ENCODE results near the gene DYNC2I2. TPM values are rescaled to one million over a fixed set of nuclear protein-coding genes. Genes with fewer than 3 reads are reported as not detected.

The DYNC2I2 gene
- total RNA-seq, 4 donors from 2014 or later = 39.7 to 65.9 (median 54.4) TPM

DNA sequence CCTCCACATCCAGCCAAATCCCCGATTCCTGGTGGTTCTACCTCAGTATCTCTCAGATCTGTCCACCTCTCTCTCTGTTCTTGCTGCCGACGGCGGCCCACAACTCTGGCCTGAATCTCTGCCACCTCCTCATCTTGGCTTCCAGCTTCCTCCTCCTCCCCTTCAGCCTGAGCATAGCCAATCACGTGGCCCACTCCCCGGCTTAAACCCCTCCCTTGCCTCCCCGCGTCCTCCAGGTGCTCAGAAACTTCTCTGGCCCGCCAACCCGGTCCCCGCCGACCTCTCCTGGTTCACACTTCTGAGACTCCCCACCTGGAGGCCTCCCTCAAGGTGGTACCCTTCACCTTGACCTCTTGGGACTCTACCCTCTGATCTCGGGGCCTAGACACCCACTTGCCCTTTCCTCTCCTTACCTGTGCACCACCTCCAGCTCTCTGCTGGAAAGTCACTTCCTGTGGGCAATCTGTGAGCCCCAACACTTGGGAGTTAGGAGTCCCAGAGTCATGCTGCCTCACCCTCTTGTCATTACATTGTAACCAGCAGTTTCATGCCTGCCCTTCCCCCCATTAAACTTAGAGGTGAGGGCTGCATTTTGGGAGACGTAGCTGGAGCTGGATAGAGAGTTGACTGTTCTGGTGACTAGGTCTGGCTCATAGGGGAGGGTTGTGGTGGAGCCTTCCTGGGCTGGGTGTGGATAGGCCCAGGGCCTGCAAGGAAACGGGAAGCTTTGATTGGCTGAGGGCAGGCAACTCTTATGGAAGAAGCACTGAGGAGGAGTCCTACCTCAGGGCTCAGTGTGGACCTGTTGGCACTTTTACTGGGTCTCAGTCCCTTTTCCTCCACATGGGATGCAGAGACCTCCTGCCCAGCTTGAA lies 27.9 kb upstream of the DYNC2I2 start:
- H3K9me3 ChIP-seq = no peaks in the 10 kb centered on the region
- peaks cover 33 to 65% (median 38%) of the 10 kb centered on the region in 3 donors for H3K4me1 ChIP-seq
- TF ChIP-seq, protein P1, sequence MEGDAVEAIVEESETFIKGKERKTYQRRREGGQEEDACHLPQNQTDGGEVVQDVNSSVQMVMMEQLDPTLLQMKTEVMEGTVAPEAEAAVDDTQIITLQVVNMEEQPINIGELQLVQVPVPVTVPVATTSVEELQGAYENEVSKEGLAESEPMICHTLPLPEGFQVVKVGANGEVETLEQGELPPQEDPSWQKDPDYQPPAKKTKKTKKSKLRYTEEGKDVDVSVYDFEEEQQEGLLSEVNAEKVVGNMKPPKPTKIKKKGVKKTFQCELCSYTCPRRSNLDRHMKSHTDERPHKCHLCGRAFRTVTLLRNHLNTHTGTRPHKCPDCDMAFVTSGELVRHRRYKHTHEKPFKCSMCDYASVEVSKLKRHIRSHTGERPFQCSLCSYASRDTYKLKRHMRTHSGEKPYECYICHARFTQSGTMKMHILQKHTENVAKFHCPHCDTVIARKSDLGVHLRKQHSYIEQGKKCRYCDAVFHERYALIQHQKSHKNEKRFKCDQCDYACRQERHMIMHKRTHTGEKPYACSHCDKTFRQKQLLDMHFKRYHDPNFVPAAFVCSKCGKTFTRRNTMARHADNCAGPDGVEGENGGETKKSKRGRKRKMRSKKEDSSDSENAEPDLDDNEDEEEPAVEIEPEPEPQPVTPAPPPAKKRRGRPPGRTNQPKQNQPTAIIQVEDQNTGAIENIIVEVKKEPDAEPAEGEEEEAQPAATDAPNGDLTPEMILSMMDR (IDR thresholded peaks at IDR 0.05) = no peak
- TF ChIP-seq POLR2A (IDR thresholded peaks at IDR 0.05) = peak in 3 of 4 donors; percentile 43 to 76 (median 75)
- H3K36me3 ChIP-seq = no peaks in the 10 kb centered on the region
- peak overlapping the region; percentile 54 to 80 (median 64) for H3K4me3 ChIP-seq
- WGBS, 2 donors = 2% methylated on average over 13 to 14 of the region's 15 CpGs
- DNase-seq = peak; percentile 24
- intact Hi-C loops (cut with DNase I) = no loop called here
- H3K27me3 ChIP-seq = no peaks in the 10 kb centered on the region
- peak overlapping the region; percentile 92 to 97 (median 95) for H3K27ac ChIP-seq

- intact Hi-C loops (cut with DNase I) = no loop called here
- 4 to 5% methylated on average over 3 of the region's 3 CpGs for WGBS, 2 donors
These were observed 27.3 kb upstream of the DYNC2I2 start for GRCh38 chr9:128684065-128684324.

GRCh38 chr9:128683340-128684064 lies 26.9 kb upstream of the DYNC2I2 start:
- peak overlapping the region; percentile 92 to 97 (median 95) for H3K27ac ChIP-seq
- H3K4me1 ChIP-seq = peaks cover 33 to 63% (median 36%) of the 10 kb centered on the region in 3 donors
- no peak for TF ChIP-seq POLR2A (IDR thresholded peaks at IDR 0.05)
- TF ChIP-seq, protein P1 (IDR thresholded peaks at IDR 0.05) = no peak
- no peak for DNase-seq
- intact Hi-C loops (cut with DNase I) = no loop called here
- H3K27me3 ChIP-seq = no peaks in the 10 kb centered on the region
- H3K9me3 ChIP-seq = no peaks in the 10 kb centered on the region
- peak overlapping the region; percentile 54 to 80 (median 64) for H3K4me3 ChIP-seq
- no peaks in the 10 kb centered on the region for H3K36me3 ChIP-seq
- 4 to 10% methylated on average over 12 to 16 of the region's 21 CpGs for WGBS, 2 donors

More at GRCh38 chr9:128684065-128684324, 27.3 kb upstream of the DYNC2I2 start:
- H3K4me1 ChIP-seq = peaks cover 33 to 65% (median 38%) of the 10 kb centered on the region in 3 donors
- H3K27me3 ChIP-seq = no peaks in the 10 kb centered on the region
- no peak for TF ChIP-seq POLR2A (IDR thresholded peaks at IDR 0.05)
- TF ChIP-seq, protein P1 (IDR thresholded peaks at IDR 0.05) = no peak
- no peaks in the 10 kb centered on the region for H3K9me3 ChIP-seq
- peak overlapping the region; percentile 92 to 97 (median 95) for H3K27ac ChIP-seq
- no peak for DNase-seq
- no peaks in the 10 kb centered on the region for H3K36me3 ChIP-seq
- H3K4me3 ChIP-seq = peak overlapping the region; percentile 54 to 80 (median 64)

GRCh38 chr9:128677794-128678193 lies 21.1 kb upstream of the DYNC2I2 start:
- H3K27ac ChIP-seq = no peak overlapping the region
- no peaks in the 10 kb centered on the region for H3K9me3 ChIP-seq
- WGBS, 2 donors = 86 to 87% methylated on average over 10 of the region's 10 CpGs
- H3K4me3 ChIP-seq = no peak overlapping the region
- no peak for TF ChIP-seq POLR2A (IDR thresholded peaks at IDR 0.05)
- TF ChIP-seq, protein P1 (IDR thresholded peaks at IDR 0.05) = no peak
- H3K36me3 ChIP-seq = peaks cover 0 to 6% (median 0%) of the 10 kb centered on the region in 3 donors
- H3K27me3 ChIP-seq = no peaks in the 10 kb centered on the region
- peaks cover under 1 to 6% (median 1%) of the 10 kb centered on the region in 3 donors for H3K4me1 ChIP-seq
- DNase-seq = no peak
- intact Hi-C loops (cut with DNase I) = no loop called here

- intact Hi-C loops (cut with DNase I) = no loop called here
- H3K9me3 ChIP-seq = no peaks in the 10 kb centered on the region
- H3K4me3 ChIP-seq = no peak overlapping the region
- WGBS, 2 donors = 96 to 100% methylated on average over 4 of the region's 4 CpGs
- TF ChIP-seq, protein P1 (IDR thresholded peaks at IDR 0.05) = no peak
- TF ChIP-seq POLR2A (IDR thresholded peaks at IDR 0.05) = no peak
- DNase-seq = no peak
- H3K36me3 ChIP-seq = peaks cover 0 to 6% (median 0%) of the 10 kb centered on the region in 3 donors
- no peaks in the 10 kb centered on the region for H3K4me1 ChIP-seq
- H3K27me3 ChIP-seq = no peaks in the 10 kb centered on the region
- H3K27ac ChIP-seq = no peak overlapping the region
These were observed 18.7 kb upstream of the DYNC2I2 start for GRCh38 chr9:128675382-128675781.

Measured in esophagus squamous epithelium (tissue), 5 donors.